Activated naive CD8-positive, alpha-beta T cell treated with anti-CD3 and anti-CD28 coated beads, Interleukin-2, amount 10 ng/mL, durations not matched to agents 7 days and 5 days (primary cell): ENCODE measurements around the gene TSKU. TPM values are rescaled to one million over a fixed set of nuclear protein-coding genes. Genes with fewer than 3 reads are reported as not detected.
A peak's percentile ranks its signal among the peaks of the same experiment; 100 is the strongest.
"Not testable (repeated sequence)": the region's sequence is repeated elsewhere in the genome, so short reads cannot be mapped to it uniquely, and the experiment has no call there.

Experiments used
- ATAC-seq: fragments of 150-1000 bp; cut with Tn5 transposase; one replicate; pipeline ENCODE4 v1.10.0; 2021; ENCODE audit warnings: low read depth, moderate library complexity
- POLR2A ChIA-PET: fragments of 350-600 bp; sonication (Branson Sonifier 250); formaldehyde crosslinking; loops from one replicate; lab custom pipeline; 2021; ENCODE audit warnings: antibody characterized with exemption; lab: Charles Lee
- DNase-seq: peaks from one replicate; pipeline ENCODE4 v3.0.0; 2021
- H3K27ac Mint-ChIP-seq: one replicate; pipeline ENCODE4 v1.8.0; 2022; ENCODE audit warnings: mild to moderate bottlenecking, mixed read lengths
- H3K27me3 Mint-ChIP-seq: one replicate; pipeline ENCODE4 v1.8.0; 2022; ENCODE audit warnings: mild to moderate bottlenecking, moderate library complexity, mixed read lengths
- H3K36me3 Mint-ChIP-seq: one replicate; pipeline ENCODE4 v1.8.0; 2021; ENCODE audit warnings: mild to moderate bottlenecking, mixed read lengths
- H3K4me1 Mint-ChIP-seq: one replicate; pipeline ENCODE4 v1.8.0; 2021; ENCODE audit warnings: mixed read lengths
- H3K4me3 Mint-ChIP-seq: one replicate; pipeline ENCODE4 v1.8.0; 2022; ENCODE audit warnings: mild to moderate bottlenecking, moderate library complexity, mixed read lengths
- H3K9me3 Mint-ChIP-seq: one replicate; pipeline ENCODE4 v1.8.0; 2021; ENCODE audit warnings: mixed read lengths
- total RNA-seq, 2 experiments: library from RNA; stranded (reverse); gene quantifications; one replicate each; pipeline ENCODE4 v1.2.3, GENCODE V29; 2021

TSKU gene, protein sequence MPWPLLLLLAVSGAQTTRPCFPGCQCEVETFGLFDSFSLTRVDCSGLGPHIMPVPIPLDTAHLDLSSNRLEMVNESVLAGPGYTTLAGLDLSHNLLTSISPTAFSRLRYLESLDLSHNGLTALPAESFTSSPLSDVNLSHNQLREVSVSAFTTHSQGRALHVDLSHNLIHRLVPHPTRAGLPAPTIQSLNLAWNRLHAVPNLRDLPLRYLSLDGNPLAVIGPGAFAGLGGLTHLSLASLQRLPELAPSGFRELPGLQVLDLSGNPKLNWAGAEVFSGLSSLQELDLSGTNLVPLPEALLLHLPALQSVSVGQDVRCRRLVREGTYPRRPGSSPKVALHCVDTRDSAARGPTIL
- 1 to 10 TPM; 2.4 to 2.8 TPM for total RNA-seq

GRCh38 chr11:76783294-76783895 lies at the start of gene TSKU:
TSS of gene TSKU (plus strand) at chr11:76783356. CDS start at chr11:76795617, 12,261 bp downstream.
- Mint-ChIP-seq H3K27ac (peak within 1 kb of the TSS; percentile 90), H3K4me1 (peaks cover 18% of the 10 kb centered on the region), H3K36me3 (peaks cover 12% of the 10 kb centered on the region), H3K9me3 (no peaks in the 10 kb centered on the region), H3K4me3 (peak within 1 kb of the TSS; percentile 97), H3K27me3 (peaks cover 32% of the 10 kb centered on the region)
- DNase-seq (no peak), ATAC-seq (no peak)
- POLR2A ChIA-PET, result interaction anchor here (1.2 to 1.5 kb wide), 2 partner anchors 13 to 49 kb away, joined by 4 to 11 read pairs; no protein-coding TSS in a partner anchor

DNA sequence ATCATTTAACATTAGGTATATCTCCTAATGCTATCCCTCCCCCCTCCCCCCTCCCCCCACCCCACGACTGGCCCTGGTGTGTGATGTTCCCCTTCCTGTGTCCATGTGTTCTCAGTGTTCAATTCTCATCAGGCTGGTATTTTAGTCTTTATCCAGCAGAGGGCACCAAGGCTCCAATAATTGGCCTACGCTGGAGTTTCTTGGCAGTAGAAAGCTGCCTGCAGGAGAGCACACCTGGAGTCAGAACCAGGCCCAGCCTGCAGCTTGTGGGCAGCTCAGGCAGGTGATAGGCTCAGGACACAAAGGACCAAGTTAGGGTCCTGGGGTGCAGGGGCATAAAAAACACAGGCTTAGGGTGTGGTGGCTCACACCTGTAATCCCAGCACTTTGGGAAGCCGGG lies 49.2 kb upstream of the TSKU start:
- not testable (repeated sequence) for H3K9me3 Mint-ChIP-seq, H3K27me3 Mint-ChIP-seq, H3K27ac Mint-ChIP-seq, DNase-seq, H3K4me3 Mint-ChIP-seq, H3K36me3 Mint-ChIP-seq, H3K4me1 Mint-ChIP-seq
- POLR2A ChIA-PET, result interaction anchor here (1.1 kb wide), 1 partner anchor 49 kb away, joined by 4 read pairs; the partner anchor contains the start of gene TSKU
- peak; percentile 74 for ATAC-seq

DNA sequence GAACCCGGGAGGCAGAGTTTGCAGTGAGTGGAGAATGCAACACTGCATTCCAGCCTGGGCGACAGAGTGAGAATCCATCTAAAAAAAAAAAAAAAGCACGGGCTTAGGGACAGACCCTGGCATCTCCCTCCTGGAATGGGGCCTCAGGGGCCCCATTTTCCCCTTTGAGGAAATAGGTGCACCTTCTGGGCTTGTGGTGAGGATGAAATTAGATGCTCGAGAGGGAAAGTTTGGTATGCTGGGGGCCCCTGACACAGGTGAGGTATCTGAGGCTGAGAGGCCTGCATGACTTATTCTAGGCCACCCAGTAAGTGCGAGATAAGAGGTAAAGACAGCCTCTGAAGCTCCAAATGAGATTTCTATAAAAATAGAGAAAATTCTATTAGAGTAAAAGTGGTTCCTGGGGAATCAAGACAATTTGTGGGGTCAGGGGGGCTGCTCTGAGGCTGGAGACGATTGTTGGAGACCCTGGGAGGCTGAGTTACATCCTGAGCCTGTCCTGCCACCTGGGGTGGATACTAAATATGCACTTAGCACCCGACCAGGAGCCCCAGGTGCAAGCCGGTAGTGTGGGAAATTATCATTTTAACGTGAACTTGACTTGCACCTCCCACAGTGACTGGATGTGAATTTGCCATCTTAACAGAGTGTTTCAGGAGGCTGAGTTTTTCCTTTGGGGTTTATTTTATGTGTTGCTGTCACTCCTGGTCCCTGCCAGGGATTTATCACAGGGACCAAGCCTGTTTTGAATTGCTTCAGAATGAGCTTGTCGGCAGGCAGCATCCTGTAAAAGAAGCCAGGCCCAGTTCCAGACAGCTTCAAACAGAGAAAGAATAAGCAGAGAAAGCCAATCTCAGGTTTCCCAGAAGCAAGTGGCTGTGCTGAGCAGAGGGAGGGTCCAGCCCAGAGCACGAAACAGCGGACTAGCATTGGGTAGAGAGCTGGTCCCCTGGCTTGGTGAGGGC lies 48.4 kb upstream of the TSKU start:
- H3K27me3 Mint-ChIP-seq, result peaks cover 11% of the 10 kb centered on the region
- POLR2A ChIA-PET, result interaction anchor here (1.0 to 1.1 kb wide), 2 partner anchors 48 to 63 kb away, joined by 3 to 4 read pairs; partner anchors contain the start of gene TSKU
- peaks cover 5% of the 10 kb centered on the region for H3K4me1 Mint-ChIP-seq
- ATAC-seq, result no peak
- no peak for DNase-seq
- H3K9me3 Mint-ChIP-seq, result no peaks in the 10 kb centered on the region
- H3K36me3 Mint-ChIP-seq, result no peaks in the 10 kb centered on the region
- H3K4me3 Mint-ChIP-seq, result no peak overlapping the region
- H3K27ac Mint-ChIP-seq, result no peak overlapping the region

GRCh38 chr11:76735841-76736240 lies 47.3 kb upstream of the TSKU start:
- H3K36me3 Mint-ChIP-seq, result no peaks in the 10 kb centered on the region
- POLR2A ChIA-PET, result interaction anchor here (1.0 kb wide), 1 partner anchor 61 kb away, joined by 3 read pairs; no protein-coding TSS in a partner anchor

DNA sequence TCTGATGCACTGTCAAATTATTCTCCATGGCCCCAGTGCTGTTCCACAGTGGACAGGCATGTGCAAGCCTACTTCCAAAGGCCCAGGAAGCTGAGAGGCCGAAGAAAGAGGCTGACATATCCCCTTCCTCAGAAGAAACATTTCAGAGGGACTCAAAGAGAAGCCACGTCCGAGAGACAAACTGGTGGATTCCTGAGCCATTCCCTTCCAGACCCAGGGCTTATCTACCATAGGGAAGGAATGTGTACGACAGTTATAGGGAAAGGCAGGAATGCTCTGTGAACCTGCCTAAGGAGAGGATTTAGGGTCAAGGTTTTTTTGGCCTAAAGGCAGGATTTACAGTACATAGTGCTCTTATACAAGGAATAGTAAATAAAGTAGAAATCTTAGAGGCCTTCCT lies 46.9 kb upstream of the TSKU start:
- H3K27ac Mint-ChIP-seq, result no peak overlapping the region

More at GRCh38 chr11:76735841-76736240, 47.3 kb upstream of the TSKU start:
- Mint-ChIP-seq H3K4me3 (no peak overlapping the region), H3K9me3 (no peaks in the 10 kb centered on the region), H3K4me1 (peaks cover 5% of the 10 kb centered on the region), H3K27me3 (peaks cover 9% of the 10 kb centered on the region), H3K27ac (no peak overlapping the region)
- ATAC-seq (no peak), DNase-seq (no peak)

GRCh38 chr11:76736773-76737495 lies 46.2 kb upstream of the TSKU start:
- Mint-ChIP-seq H3K27ac (no peak overlapping the region), H3K4me3 (no peak overlapping the region), H3K9me3 (no peaks in the 10 kb centered on the region), H3K4me1 (peaks cover 5% of the 10 kb centered on the region), H3K36me3 (no peaks in the 10 kb centered on the region), H3K27me3 (peaks cover 14% of the 10 kb centered on the region)
- POLR2A ChIA-PET, result no interaction called here
- DNase-seq (no peak), ATAC-seq (no peak)

More for the DNA sequence above, 46.9 kb upstream of the TSKU start:
- ATAC-seq, result no peak
- Mint-ChIP-seq H3K4me3 (no peak overlapping the region), H3K27me3 (peaks cover 12% of the 10 kb centered on the region), H3K9me3 (no peaks in the 10 kb centered on the region), H3K4me1 (peaks cover 5% of the 10 kb centered on the region), H3K36me3 (no peaks in the 10 kb centered on the region)
- POLR2A ChIA-PET, result no interaction called here
- DNase-seq, result no peak

DNA sequence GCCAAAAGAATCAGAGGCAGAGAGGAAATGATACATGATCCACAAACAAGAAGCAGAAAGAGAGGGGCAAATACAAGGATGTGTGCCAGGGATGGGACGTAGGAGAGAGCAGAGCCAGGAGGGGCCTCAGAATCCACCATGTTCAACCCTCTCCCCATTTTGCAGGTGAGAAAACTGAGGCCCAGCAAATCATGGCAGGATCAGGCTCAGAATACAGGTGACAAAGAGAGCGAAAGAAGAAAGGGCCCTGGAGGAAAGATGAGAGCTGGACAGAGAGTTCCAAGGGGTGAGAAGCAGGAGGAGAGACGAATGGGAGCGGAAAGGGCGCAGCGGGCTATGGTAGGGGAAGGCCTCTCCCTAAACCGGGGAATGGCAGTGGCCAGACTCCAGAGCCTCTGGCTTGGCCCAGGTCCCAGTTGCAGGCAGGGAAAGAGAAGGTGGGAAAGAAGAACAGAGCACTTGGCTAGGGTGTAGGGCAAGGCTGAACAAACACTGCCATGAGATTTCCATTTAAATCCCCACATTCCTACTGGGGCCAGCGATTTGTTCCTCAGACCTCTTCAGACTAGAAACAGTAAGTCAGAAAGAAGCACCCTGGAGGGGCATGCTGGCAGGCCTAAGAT lies 44.4 kb upstream of the TSKU start:
- H3K36me3 Mint-ChIP-seq, result no peaks in the 10 kb centered on the region
- H3K9me3 Mint-ChIP-seq, result no peaks in the 10 kb centered on the region
- H3K4me3 Mint-ChIP-seq, result no peak overlapping the region
- peaks cover 14% of the 10 kb centered on the region for H3K27me3 Mint-ChIP-seq
- H3K27ac Mint-ChIP-seq, result no peak overlapping the region
- POLR2A ChIA-PET, result no interaction called here
- ATAC-seq (no peak), DNase-seq (no peak)
- peaks cover 5% of the 10 kb centered on the region for H3K4me1 Mint-ChIP-seq

DNA sequence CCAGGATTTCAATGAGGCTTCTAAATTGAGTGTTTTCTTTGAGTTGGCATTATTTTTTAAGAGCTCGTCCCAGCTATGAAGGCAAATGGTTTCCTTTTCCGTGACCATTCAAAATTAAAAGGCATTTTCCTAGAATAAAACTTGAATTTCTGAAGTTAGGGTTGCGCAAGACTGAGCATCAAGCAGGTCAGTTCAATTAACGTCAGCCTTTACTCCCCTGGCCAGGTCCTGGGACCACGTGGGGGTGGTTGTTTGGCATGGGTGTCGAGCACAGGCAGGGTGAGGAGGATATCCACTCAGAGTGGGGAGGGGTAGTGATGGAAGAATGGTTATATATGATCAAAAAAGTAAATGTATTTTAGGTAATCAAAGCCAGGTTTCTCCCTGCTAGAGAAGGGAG lies 43.4 kb upstream of the TSKU start:
- no peaks in the 10 kb centered on the region for H3K36me3 Mint-ChIP-seq
- H3K27me3 Mint-ChIP-seq, result peaks cover 14% of the 10 kb centered on the region
- H3K4me3 Mint-ChIP-seq, result no peak overlapping the region
- no peaks in the 10 kb centered on the region for H3K9me3 Mint-ChIP-seq
- DNase-seq, result no peak
- no peak overlapping the region for H3K27ac Mint-ChIP-seq
- H3K4me1 Mint-ChIP-seq, result peaks cover 5% of the 10 kb centered on the region
- POLR2A ChIA-PET, result no interaction called here
- no peak for ATAC-seq

GRCh38 chr11:76740772-76741171 lies 42.4 kb upstream of the TSKU start:
- no peaks in the 10 kb centered on the region for H3K36me3 Mint-ChIP-seq
- no peak for DNase-seq
- no peak overlapping the region for H3K4me3 Mint-ChIP-seq
- H3K4me1 Mint-ChIP-seq, result peaks cover 5% of the 10 kb centered on the region
- peaks cover 18% of the 10 kb centered on the region for H3K27me3 Mint-ChIP-seq
- ATAC-seq, result no peak
- no peak overlapping the region for H3K27ac Mint-ChIP-seq
- no peaks in the 10 kb centered on the region for H3K9me3 Mint-ChIP-seq
- POLR2A ChIA-PET, result no interaction called here

GRCh38 chr11:76742902-76743301 lies 40.3 kb upstream of the TSKU start:
- H3K4me3 Mint-ChIP-seq, result no peak overlapping the region

DNA sequence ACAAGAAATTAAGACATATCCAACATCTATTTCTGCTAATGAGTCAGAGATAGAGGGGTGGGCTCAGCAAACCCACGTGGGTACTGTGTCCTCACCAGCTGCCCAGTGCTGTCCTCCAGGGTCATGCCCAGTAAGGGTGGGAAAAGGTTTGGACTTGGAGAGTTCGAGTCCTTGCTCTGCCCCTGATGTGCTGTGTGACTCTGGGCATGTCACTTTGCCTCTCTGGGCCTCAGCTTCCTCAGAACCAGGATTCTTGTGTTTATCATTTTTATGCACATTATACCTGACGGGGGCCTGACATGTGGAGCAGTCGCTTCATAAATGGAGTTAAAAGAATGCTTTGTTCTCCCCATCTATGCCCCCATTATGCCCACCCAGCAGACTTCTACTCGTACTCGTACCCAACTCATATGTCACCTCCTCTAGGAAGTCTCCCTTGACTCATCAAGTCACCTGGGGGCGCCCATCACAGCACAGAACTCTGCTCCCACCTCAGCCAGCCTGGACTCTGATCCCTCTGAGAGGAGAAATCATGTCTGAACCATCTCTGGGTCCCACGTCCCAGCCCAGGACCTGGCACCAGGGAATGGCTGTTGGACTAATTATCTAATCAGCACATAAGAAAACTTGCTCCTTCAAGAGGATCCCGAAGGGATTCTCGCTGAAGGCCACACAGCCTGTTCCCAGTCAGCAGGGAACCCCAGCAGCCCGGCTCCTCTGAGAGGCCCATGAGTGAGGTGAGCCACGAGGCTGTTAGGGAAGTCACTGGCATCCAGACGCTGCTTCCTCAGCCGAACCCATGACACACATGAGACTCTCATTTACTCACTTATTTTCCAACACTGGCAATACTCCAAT lies 38.7 kb upstream of the TSKU start:
- Mint-ChIP-seq H3K9me3 (no peaks in the 10 kb centered on the region), H3K4me1 (no peaks in the 10 kb centered on the region), H3K36me3 (no peaks in the 10 kb centered on the region), H3K27ac (no peak overlapping the region), H3K4me3 (no peak overlapping the region), H3K27me3 (peaks cover 15% of the 10 kb centered on the region)
- no peak for ATAC-seq
- POLR2A ChIA-PET, result no interaction called here
- DNase-seq, result no peak

More at GRCh38 chr11:76742902-76743301, 40.3 kb upstream of the TSKU start:
- DNase-seq, result no peak
- no peaks in the 10 kb centered on the region for H3K9me3 Mint-ChIP-seq
- H3K27me3 Mint-ChIP-seq, result peaks cover 18% of the 10 kb centered on the region
- H3K27ac Mint-ChIP-seq, result no peak overlapping the region
- no peaks in the 10 kb centered on the region for H3K4me1 Mint-ChIP-seq
- H3K36me3 Mint-ChIP-seq, result no peaks in the 10 kb centered on the region
- no peak for ATAC-seq
- POLR2A ChIA-PET, result interaction anchor here (0.7 to 1.0 kb wide), 2 partner anchors 8 to 18 kb away, joined by 3 to 7 read pairs; no protein-coding TSS in a partner anchor
